H1 (cell line): ENCODE results near the gene CCDC106. TPM values are rescaled to one million over a fixed set of nuclear protein-coding genes. Genes with fewer than 3 reads are reported as not detected.

Experiments
- CTCF ChIA-PET: fragments of 300-600 bp; sonication (Branson Sonifier 250); formaldehyde crosslinking; loops from one replicate; lab custom pipeline; 2021; ENCODE audit not compliant: partially characterized antibody; lab: Charles Lee
- POLR2A ChIA-PET: fragments of 300-600 bp; sonication (Branson Sonifier 250); formaldehyde crosslinking; loops from one replicate; lab custom pipeline; 2021; ENCODE audit warnings: inconsistent platforms; ENCODE audit not compliant: partially characterized antibody; lab: Charles Lee
- DNase-seq, 2 experiments: peaks; one replicate each; pipeline versions ENCODE4 v3.0.0 to v3.0.0-alpha.2; 2010 to 2022; ENCODE audit warnings: low spot score in 2 of 2, low read depth in 1 of 2, mixed read lengths in 1 of 2
- FAIRE-seq: peaks from 2 replicates; lab custom pipeline; 2011; peaks lifted over from hg19 to GRCh38; lab: Jason Lieb, UNC
- H2AFZ ChIP-seq: 2 replicates; pipeline ENCODE4 v1.8.1; 2012; ENCODE audit warnings: low read length, inconsistent platforms
- H2AK5ac ChIP-seq: 2 replicates; pipeline ENCODE4 v1.6.1; 2013; ENCODE audit warnings: low read depth, low read length
- H2BK120ac ChIP-seq: replicated peaks from 2 replicates; pipeline ENCODE3; 2013; ENCODE audit warnings: low read depth, low read length, inconsistent platforms
- H2BK12ac ChIP-seq: 2 replicates; pipeline ENCODE4 v1.6.1; 2013; ENCODE audit warnings: low read depth, low read length
- H2BK15ac ChIP-seq: 2 replicates; pipeline ENCODE4 v1.6.1; 2013; ENCODE audit warnings: low read length
- H2BK20ac ChIP-seq: 2 replicates; pipeline ENCODE4 v1.6.1; 2013; ENCODE audit warnings: low read length
- H2BK5ac ChIP-seq: 2 replicates; pipeline ENCODE4 v1.6.1; 2013; ENCODE audit warnings: low read depth, low read length
- H3K14ac ChIP-seq: 2 replicates; pipeline ENCODE4 v1.6.1; 2013; ENCODE audit warnings: inconsistent platforms; ENCODE audit not compliant: insufficient read length
- H3K18ac ChIP-seq: 2 replicates; pipeline ENCODE4 v1.6.1; 2013; ENCODE audit warnings: low read length; ENCODE audit errors: extremely low read depth
- H3K23ac ChIP-seq: 2 replicates; pipeline ENCODE4 v1.6.1; 2013; ENCODE audit warnings: inconsistent platforms; ENCODE audit not compliant: insufficient read length
- H3K23me2 ChIP-seq: 2 replicates; pipeline ENCODE4 v1.6.1; 2013; ENCODE audit warnings: low read depth, low read length
- H3K27ac ChIP-seq: 2 replicates; pipeline ENCODE4 v1.6.1; 2011; ENCODE audit warnings: low read depth, low read length, inconsistent platforms
- H3K27me3 ChIP-seq, 4 experiments: replicated peaks in 1 of 4; 1 replicate in 1 of 4; 2 replicates in 3 of 4; pipeline versions ENCODE4 v1.6.1 to v1.8.1; 2011 to 2013; ENCODE audit warnings: low read length in 3 of 4, mild to moderate bottlenecking in 3 of 4, inconsistent platforms in 2 of 4, mixed read lengths in 2 of 4, moderate library complexity in 1 of 4; ENCODE audit not compliant: control insufficient read depth in 3 of 4, insufficient read depth in 3 of 4; ENCODE audit errors: extremely low read depth in 1 of 4
- H3K36me3 ChIP-seq, 4 experiments: 2 replicates each; pipeline versions ENCODE4 v1.6.1 to v1.8.1; 2011 to 2013; ENCODE audit warnings: mild to moderate bottlenecking in 4 of 4, low read length in 3 of 4, moderate library complexity in 2 of 4, control low read depth in 1 of 4, inconsistent platforms in 1 of 4; ENCODE audit not compliant: insufficient read depth in 4 of 4, control insufficient read depth in 2 of 4
- H3K4ac ChIP-seq: replicated peaks from 2 replicates; pipeline ENCODE3; 2013; ENCODE audit warnings: low read length, low read depth, mixed read lengths, inconsistent platforms; ENCODE audit not compliant: insufficient read length
- H3K4me1 ChIP-seq, 4 experiments: replicated peaks in 1 of 4; 1 replicate in 1 of 4; 2 replicates in 3 of 4; pipeline versions ENCODE4 v1.6.1 to v1.8.1; 2011 to 2013; ENCODE audit warnings: low read length in 3 of 4, inconsistent platforms in 2 of 4, mixed read lengths in 1 of 4; ENCODE audit not compliant: insufficient read depth in 4 of 4, control insufficient read depth in 3 of 4
- H3K4me2 ChIP-seq, 2 experiments: 2 replicates each; pipeline versions ENCODE4 v1.6.1 to v1.8.1; 2011 to 2013; ENCODE audit warnings: low read depth in 2 of 2, low read length in 2 of 2, control low read depth in 1 of 2, inconsistent platforms in 1 of 2, mild to moderate bottlenecking in 1 of 2; ENCODE audit not compliant: insufficient read depth in 1 of 2
- H3K4me3 ChIP-seq, 4 experiments: fragments of 200-600, 300-600 bp in 1 of 4; sonication (generic), shearing (Covaris generic), sonication (Bioruptor Twin) in 1 of 4; 2 replicates each; pipeline versions ENCODE4 v1.5.1 to v1.8.1; 2011 to 2016; ENCODE audit warnings: low read length in 4 of 4, low read depth in 3 of 4, control low read depth in 2 of 4, inconsistent platforms in 2 of 4, mild to moderate bottlenecking in 2 of 4, mixed read lengths in 1 of 4, moderate library complexity in 1 of 4; ENCODE audit not compliant: insufficient read depth in 2 of 4; ENCODE audit errors: extremely low read depth in 1 of 4
- H3K56ac ChIP-seq: replicated peaks from 2 replicates; pipeline ENCODE3; 2013; ENCODE audit warnings: low read depth, mild to moderate bottlenecking, mixed read lengths, low read length, inconsistent platforms; ENCODE audit not compliant: insufficient read length
- H3K79me1 ChIP-seq: 2 replicates; pipeline ENCODE4 v1.6.1; 2013; ENCODE audit warnings: low read depth, low read length, control low read depth
- H3K79me2 ChIP-seq, 2 experiments: 2 replicates each; pipeline versions ENCODE4 v1.6.1 to v1.8.1; 2012 to 2013; ENCODE audit warnings: low read length in 2 of 2, mild to moderate bottlenecking in 2 of 2, inconsistent platforms in 1 of 2; ENCODE audit not compliant: insufficient read depth in 2 of 2, control insufficient read depth in 1 of 2
- H3K9ac ChIP-seq, 4 experiments: replicated peaks in 1 of 4; 1 replicate in 1 of 4; 2 replicates in 3 of 4; pipeline versions ENCODE4 v1.6.1 to v1.8.1; 2011 to 2013; ENCODE audit warnings: low read depth in 3 of 4, low read length in 3 of 4, control low read depth in 2 of 4, mild to moderate bottlenecking in 2 of 4, moderate library complexity in 2 of 4, inconsistent platforms in 1 of 4; ENCODE audit errors: extremely low read depth in 1 of 4
- H3K9me3 ChIP-seq, 2 experiments: 2 replicates each; pipeline versions ENCODE4 v1.6.1 to v1.8.1; 2012 to 2013; ENCODE audit warnings: mild to moderate bottlenecking in 2 of 2, moderate library complexity in 2 of 2, control low read depth in 1 of 2, inconsistent platforms in 1 of 2, low read depth in 1 of 2, low read length in 1 of 2, mixed read lengths in 1 of 2; ENCODE audit not compliant: insufficient read depth in 2 of 2
- H4K20me1 ChIP-seq, 2 experiments: replicated peaks in 1 of 2; 2 replicates each; pipeline versions ENCODE3 to v1.8.1; 2011 to 2013; ENCODE audit warnings: inconsistent platforms in 2 of 2, low read length in 2 of 2, mild to moderate bottlenecking in 1 of 2; ENCODE audit not compliant: insufficient read depth in 2 of 2, control insufficient read depth in 1 of 2
- H4K5ac ChIP-seq: 2 replicates; pipeline ENCODE4 v1.6.1; 2013; ENCODE audit warnings: low read length, low read depth, mixed read lengths, inconsistent platforms; ENCODE audit not compliant: insufficient read length
- H4K8ac ChIP-seq: 2 replicates; pipeline ENCODE4 v1.8.0; 2013; ENCODE audit warnings: mild to moderate bottlenecking, moderate library complexity, low read length, inconsistent platforms; ENCODE audit not compliant: insufficient read depth; ENCODE audit errors: extremely low read depth
- H4K91ac ChIP-seq: replicated peaks from 2 replicates; pipeline ENCODE3; 2013; ENCODE audit warnings: low read length, mixed read lengths, inconsistent platforms; ENCODE audit not compliant: insufficient read length
- PHF8 ChIP-seq: fragments of 200-600 bp; sonication (generic); conservative IDR thresholded peaks from 2 replicates; pipeline ENCODE4 v1.7.1; 2012; ENCODE audit warnings: low read depth, mild to moderate bottlenecking, inconsistent platforms, low read length, moderate library complexity
- SIN3A ChIP-seq, 2 experiments: IDR thresholded peaks in 1 of 2; conservative IDR thresholded peaks in 1 of 2; 2 replicates each; pipeline ENCODE4 v1.6.1; 2011 to 2012; ENCODE audit warnings: low read length in 2 of 2, improper control_type of control experiment in 1 of 2, low read depth in 1 of 2, mild to moderate bottlenecking in 1 of 2
- TBP ChIP-seq: IDR thresholded peaks from 2 replicates; pipeline ENCODE4 v1.6.1; 2011; ENCODE audit warnings: low read depth, low read length, improper control_type of control experiment
- TCF12 ChIP-seq: IDR thresholded peaks from 2 replicates; pipeline ENCODE4 v1.6.1; 2011; ENCODE audit warnings: low read depth, mild to moderate bottlenecking, low read length
- WGBS, 2 experiments: shearing (Covaris generic) in 1 of 2; methylation state at CpG; one replicate each; pipeline versions ENCODE4 v1.1.6 to v1.1.7; 2013 to 2015; ENCODE audit warnings: low lambda C conversion rate in 2 of 2, mixed read lengths in 2 of 2, inconsistent platforms in 1 of 2, low coverage in 1 of 2, missing lambda C conversion rate in 1 of 2; ENCODE audit not compliant: insufficient replicate concordance in 2 of 2, insufficient coverage in 1 of 2, insufficient read length in 1 of 2; ENCODE audit errors: extremely low coverage in 1 of 2, missing lambda C conversion rate in 1 of 2; 5-methylcytosine and 5-hydroxymethylcytosine counted together
- polyA plus RNA-seq, 7 experiments: library from polyadenylated mRNA; depleted of rRNA in 3 of 7; stranded (reverse) in 5 of 7; unstranded in 2 of 7; fragments of >200 nt in 5 of 7; fragments of 200-250 nt in 2 of 7; gene quantifications; 1 replicate in 5 of 7; 2 replicates in 1 of 7; 4 replicates in 1 of 7; pipeline versions ENCODE4 v1.2.1 to v1.2.3, GENCODE V29; 2011 to 2013; ENCODE audit warnings: missing spikeins in 2 of 7, mixed read lengths in 2 of 7
- total RNA-seq: library from RNA; stranded (reverse); fragmentation: NEBNext Ultra II Directional; extraction: Animal tissue kit (Norgen Biotek cat#: 25700); gene quantifications from 2 replicates; pipeline ENCODE4 v1.2.1, GENCODE V29; 2021

Gene CCDC106
- total and polyA plus RNA-seq, 2 of the 8 experiments (the other 6 are each of a cell fraction or from before 2014, with no cell fraction given) = 12.0 to 20.1 TPM

GRCh38 chr19:55700813-55701212 is 52.8 kb downstream of the CCDC106 start:
- no peak overlapping the region for H3K14ac ChIP-seq
- CTCF ChIA-PET = interaction anchor here (1.1 kb wide), 1 partner anchor 15 kb away, joined by 3 read pairs; no protein-coding TSS in a partner anchor
- H3K4ac ChIP-seq = no peak overlapping the region

More at GRCh38 chr19:55700813-55701212, 52.8 kb downstream of the CCDC106 start:
- Histone ChIP-seq H4K20me1 (peaks cover 0 to 2% of the 10 kb centered on the region in 2 experiments), H2AFZ (no peak overlapping the region), H2BK5ac (no peak overlapping the region), H3K4me1 (no peaks in the 10 kb centered on the region; a peak in 1 of 7 replicates), H3K18ac (no peak overlapping the region), H3K23me2 (no peaks in the 10 kb centered on the region), H2BK20ac (no peak overlapping the region), H3K79me1 (no peaks in the 10 kb centered on the region), H4K8ac (no peak overlapping the region), H3K56ac (no peak overlapping the region), H2BK12ac (no peak overlapping the region), H2BK120ac (no peak overlapping the region), H3K36me3 (peaks cover 2 to 10% (median 5%) of the 10 kb centered on the region in 4 experiments; a peak in 5 of 8 replicates), H2BK15ac (no peak overlapping the region), H3K4me3 (no peak overlapping the region), H3K9ac (no peak overlapping the region), H3K27me3 (no peaks in the 10 kb centered on the region), H4K5ac (no peak overlapping the region), H3K27ac (no peak overlapping the region), H3K79me2 (no peaks in the 10 kb centered on the region), H3K9me3 (peaks cover 7 to 22% of the 10 kb centered on the region in 2 experiments; a peak in 3 of 4 replicates), H3K4me2 (no peak overlapping the region), H3K23ac (no peak overlapping the region), H2AK5ac (no peak overlapping the region), H4K91ac (no peak overlapping the region)
- POLR2A ChIA-PET = interaction anchor here (1.3 to 1.4 kb wide), 2 partner anchors 8 to 19 kb away, joined by 4 to 5 read pairs; no protein-coding TSS in a partner anchor
- DNase-seq (no peak), FAIRE-seq (no peak)
- TF ChIP-seq TCF12 (no peak), TBP (no peak), SIN3A (conservative IDR thresholded peaks at IDR 0.05 in 1 of 2, IDR thresholded peaks at IDR 0.05 in 1 of 2; ENCODE audit: low read depth in 1 of 2, low read length in 2 of 2) (no peak), PHF8 (no peak)
- 94% methylated on average over 12 of the region's 12 CpGs; no CpG with 5 or more reads in 1 of the 2 experiments for WGBS, 2 experiments
